Measurements from ENCODE around the gene GPR84.

The GPR84 gene

GRCh38 chr12:54352022-54352531 lies 12.2 kb downstream of the GPR84 start:
- H3K4me2 ChIP-seq (ENCODE audit: low read length), result no peak overlapping the region
- H4K20me1 ChIP-seq (ENCODE audit: insufficient read depth, low read length), result no peaks in the 10 kb centered on the region
- no peaks in the 10 kb centered on the region for H3K9me2 ChIP-seq (ENCODE audit: low read depth, low read length)
- TF ChIP-seq EZH2 (IDR thresholded peaks at IDR 0.05; ENCODE audit: borderline replicate concordance, low read length), result no peak
- no peak for TF ChIP-seq CTCF (IDR thresholded peaks at IDR 0.05; ENCODE audit: low read length)
- no peaks in the 10 kb centered on the region for H3K9me3 ChIP-seq (ENCODE audit: low read length)
- no peak overlapping the region for H2AFZ ChIP-seq (ENCODE audit: low read length)
- H3K27ac ChIP-seq (ENCODE audit: low read depth, low read length, poor library complexity, severe bottlenecking), result no peak overlapping the region
- H3K4me1 ChIP-seq (ENCODE audit: insufficient read depth, low read length, severe bottlenecking), result peaks cover 5% of the 10 kb centered on the region
- H3K9ac ChIP-seq (ENCODE audit: low read length), result no peak overlapping the region
- no peak overlapping the region for H3K4me3 ChIP-seq (ENCODE audit: low read depth, low read length, poor library complexity, severe bottlenecking)
- no peaks in the 10 kb centered on the region for H3F3A ChIP-seq (ENCODE audit: insufficient read depth, low read length)
- H3K36me3 ChIP-seq (ENCODE audit: insufficient read depth, low read length), result peaks cover 41% of the 10 kb centered on the region
- H3K79me2 ChIP-seq (ENCODE audit: insufficient read depth, low read length), result no peaks in the 10 kb centered on the region
- no peaks in the 10 kb centered on the region for H3K27me3 ChIP-seq (ENCODE audit: insufficient read depth, low read length)

GRCh38 chr12:54351341-54351740 lies 12.9 kb downstream of the GPR84 start:
- Histone ChIP-seq H3K27ac (ENCODE audit: low read depth, low read length, poor library complexity, severe bottlenecking) (no peak overlapping the region), H3K4me1 (ENCODE audit: insufficient read depth, low read length, severe bottlenecking) (no peaks in the 10 kb centered on the region), H3K79me2 (ENCODE audit: insufficient read depth, low read length) (no peaks in the 10 kb centered on the region), H2AFZ (ENCODE audit: low read length) (no peak overlapping the region), H3K36me3 (ENCODE audit: insufficient read depth, low read length) (peaks cover 44% of the 10 kb centered on the region), H3K9me3 (ENCODE audit: low read length) (no peaks in the 10 kb centered on the region), H3K4me2 (ENCODE audit: low read length) (no peak overlapping the region), H3F3A (ENCODE audit: insufficient read depth, low read length) (no peaks in the 10 kb centered on the region), H3K9me2 (ENCODE audit: low read depth, low read length) (no peaks in the 10 kb centered on the region), H3K4me3 (ENCODE audit: low read depth, low read length, poor library complexity, severe bottlenecking) (no peak overlapping the region), H3K9ac (ENCODE audit: low read length) (no peak overlapping the region), H4K20me1 (ENCODE audit: insufficient read depth, low read length) (no peaks in the 10 kb centered on the region), H3K27me3 (ENCODE audit: insufficient read depth, low read length) (no peaks in the 10 kb centered on the region)
- no peak for TF ChIP-seq CTCF (IDR thresholded peaks at IDR 0.05; ENCODE audit: low read length)
- no peak for TF ChIP-seq EZH2 (IDR thresholded peaks at IDR 0.05; ENCODE audit: borderline replicate concordance, low read length)

GRCh38 chr12:54350743-54351142 lies 13.5 kb downstream of the GPR84 start:
- peaks cover 48% of the 10 kb centered on the region for H3K36me3 ChIP-seq (ENCODE audit: insufficient read depth, low read length)
- H3K79me2 ChIP-seq (ENCODE audit: insufficient read depth, low read length), result no peaks in the 10 kb centered on the region
- no peak overlapping the region for H3K4me2 ChIP-seq (ENCODE audit: low read length)
- H2AFZ ChIP-seq (ENCODE audit: low read length), result no peak overlapping the region
- no peaks in the 10 kb centered on the region for H3K9me2 ChIP-seq (ENCODE audit: low read depth, low read length)
- no peaks in the 10 kb centered on the region for H3K27me3 ChIP-seq (ENCODE audit: insufficient read depth, low read length)
- no peak overlapping the region for H3K9ac ChIP-seq (ENCODE audit: low read length)
- TF ChIP-seq CTCF (IDR thresholded peaks at IDR 0.05; ENCODE audit: low read length) (no peak), EZH2 (IDR thresholded peaks at IDR 0.05; ENCODE audit: borderline replicate concordance, low read length) (no peak)
- no peaks in the 10 kb centered on the region for H4K20me1 ChIP-seq (ENCODE audit: insufficient read depth, low read length)
- H3K9me3 ChIP-seq (ENCODE audit: low read length), result no peaks in the 10 kb centered on the region
- no peak overlapping the region for H3K4me3 ChIP-seq (ENCODE audit: low read depth, low read length, poor library complexity, severe bottlenecking)
- H3K4me1 ChIP-seq (ENCODE audit: insufficient read depth, low read length, severe bottlenecking), result no peaks in the 10 kb centered on the region
- no peaks in the 10 kb centered on the region for H3F3A ChIP-seq (ENCODE audit: insufficient read depth, low read length)
- no peak overlapping the region for H3K27ac ChIP-seq (ENCODE audit: low read depth, low read length, poor library complexity, severe bottlenecking)

All from OCI-LY1 (cell line).